SU-DHL-6 (cell line): ENCODE results near the gene VKORC1L1.
"Not testable (repeated sequence)": the region's sequence is repeated elsewhere in the genome, so short reads cannot be mapped to it uniquely, and the experiment has no call there.

Experiments used
- CTCF ChIP-seq: fragments of 200-600 bp; sonication (generic); IDR thresholded peaks from one replicate; pipeline ENCODE4 v1.5.1; 2017; ENCODE audit warnings: antibody characterized with exemption, mild to moderate bottlenecking, low read length, moderate library complexity; ENCODE audit not compliant: insufficient read depth, poor library complexity, severe bottlenecking
- EZH2phosphoT487 ChIP-seq: fragments of 200-600 bp; sonication (generic), shearing (Covaris generic); conservative IDR thresholded peaks from 2 replicates; pipeline ENCODE4 v1.6.1; 2018; ENCODE audit warnings: mild to moderate bottlenecking, antibody characterized with exemption, low read length, moderate library complexity, mixed read lengths

DNA sequence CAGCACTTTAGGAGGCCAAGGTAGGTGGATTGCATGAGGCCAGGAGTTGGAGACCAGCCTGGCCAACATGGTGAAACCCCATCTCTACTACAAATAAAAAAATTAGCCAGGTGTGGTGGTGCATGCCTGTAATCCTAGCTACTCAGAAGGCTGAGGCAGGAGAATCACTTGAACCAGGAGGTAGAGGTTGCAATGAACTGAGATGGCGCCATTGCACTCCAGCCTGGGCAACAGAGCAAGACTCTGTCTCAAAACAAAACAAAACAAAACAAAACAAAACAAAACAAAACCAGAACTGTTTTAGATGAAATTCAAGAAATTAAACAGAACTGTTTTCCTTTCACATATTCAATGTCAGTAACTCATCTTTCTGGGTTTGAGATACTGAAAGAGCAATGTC is 115.6 kb downstream of the VKORC1L1 start:
- TF ChIP-seq CTCF, EZH2phosphoT487: not testable (repeated sequence)
